HG03571 (cell line): ENCODE data around the gene COPG2.
A peak's percentile ranks its signal among the peaks of the same experiment; 100 is the strongest.
"Not testable (repeated sequence)": the region's sequence is repeated elsewhere in the genome, so short reads cannot be mapped to it uniquely, and the experiment has no call there.

Source experiments
- ATAC-seq: cut with Tn5 transposase; IDR thresholded peaks from one replicate; pipeline ENCODE4 v1.9.1; 2021; ENCODE audit not compliant: unreplicated experiment

Gene COPG2

DNA sequence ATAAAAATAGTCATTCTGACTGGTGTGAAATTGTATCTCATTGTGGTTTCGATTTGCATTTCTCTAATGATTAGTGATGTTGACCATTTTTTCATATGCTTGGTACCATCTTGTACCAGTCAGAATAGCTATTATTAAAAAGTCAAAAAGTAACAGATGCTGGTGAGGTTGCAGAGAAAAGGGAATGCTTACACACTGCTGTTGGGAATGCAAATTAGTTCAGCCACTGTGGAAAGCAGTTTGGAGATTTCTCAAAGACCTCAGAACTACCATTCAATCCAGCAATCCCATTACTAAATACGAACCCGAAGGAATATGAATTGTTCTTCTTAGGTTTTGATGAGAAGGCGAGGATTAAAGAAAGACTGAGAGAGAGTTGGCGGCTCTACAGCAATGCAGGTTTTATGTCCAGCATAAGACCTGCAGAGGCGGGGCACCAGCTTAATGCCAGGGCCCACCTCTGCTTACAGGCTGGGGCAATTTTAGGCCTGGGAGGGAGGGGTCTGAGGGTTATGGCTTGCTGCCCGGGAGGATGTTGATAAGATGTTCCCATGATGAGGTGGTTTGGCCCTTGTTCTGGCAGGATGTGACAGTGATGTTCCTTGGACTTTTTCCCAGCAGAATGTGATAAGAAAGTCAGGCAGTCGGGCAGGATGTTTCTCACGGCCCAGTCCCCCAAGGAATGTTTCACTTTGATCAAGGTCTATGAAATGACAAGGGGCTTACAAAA, 102.2 kb downstream of the COPG2 start:
- no peak for ATAC-seq

DNA sequence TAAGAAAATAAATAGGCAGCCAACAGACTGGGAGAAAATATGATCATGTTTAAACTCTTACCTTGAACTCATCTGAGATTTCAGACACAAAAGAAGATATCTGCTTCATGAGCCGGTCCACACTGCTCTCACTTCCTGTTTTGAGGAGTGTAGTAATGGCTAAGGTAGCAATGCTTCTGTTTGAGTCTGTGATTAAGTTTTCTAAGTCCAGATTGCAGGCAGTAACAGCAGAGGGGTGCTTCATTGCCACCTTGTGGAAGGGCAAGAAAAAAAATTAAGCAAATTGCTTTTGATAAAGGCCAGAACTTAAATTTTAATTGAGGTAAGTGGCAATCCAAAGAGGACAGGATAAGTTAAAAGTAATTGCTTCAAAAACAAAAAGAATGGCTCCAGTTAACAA, 107.6 kb downstream of the COPG2 start:
- peak; percentile 71 for ATAC-seq

DNA sequence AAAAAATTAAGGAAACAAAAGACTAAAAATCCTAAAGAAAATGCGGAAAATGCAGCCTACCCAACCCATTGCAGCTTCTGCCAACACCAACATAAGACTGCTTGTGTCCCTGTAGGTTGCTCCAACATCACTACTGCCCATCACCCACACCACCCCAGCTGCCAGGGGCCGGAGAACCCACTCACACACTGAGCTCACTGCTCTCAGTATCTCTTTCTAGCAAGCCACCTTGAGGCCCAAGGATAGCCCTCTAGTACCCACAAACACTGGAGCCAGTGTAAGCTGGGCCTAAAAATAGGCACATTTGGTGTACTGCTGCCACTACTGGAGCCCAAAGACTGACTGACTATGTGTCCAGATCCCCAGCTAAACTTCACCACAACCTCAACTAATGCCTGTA, 109.4 kb downstream of the COPG2 start:
- no peak for ATAC-seq

DNA sequence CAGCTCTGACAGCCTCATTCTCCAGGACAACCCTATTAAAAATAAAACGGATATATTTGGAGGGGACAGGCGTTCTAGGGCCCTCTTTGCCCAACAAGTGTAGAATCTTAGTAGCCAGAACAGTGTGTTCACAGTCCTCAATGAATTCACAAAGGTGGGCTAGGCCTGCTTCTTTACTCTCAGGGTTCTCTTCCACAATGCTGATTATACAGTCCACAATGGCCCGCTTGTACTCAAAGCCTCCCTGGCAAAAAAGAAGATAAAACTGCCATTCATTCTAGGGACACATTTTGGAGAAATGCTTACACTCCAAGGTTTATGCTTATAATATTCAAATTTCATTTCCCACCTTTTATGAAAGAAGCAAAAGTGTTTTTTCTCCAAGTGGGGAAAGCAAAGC, 114.1 kb downstream of the COPG2 start:
- ATAC-seq: no peak

DNA sequence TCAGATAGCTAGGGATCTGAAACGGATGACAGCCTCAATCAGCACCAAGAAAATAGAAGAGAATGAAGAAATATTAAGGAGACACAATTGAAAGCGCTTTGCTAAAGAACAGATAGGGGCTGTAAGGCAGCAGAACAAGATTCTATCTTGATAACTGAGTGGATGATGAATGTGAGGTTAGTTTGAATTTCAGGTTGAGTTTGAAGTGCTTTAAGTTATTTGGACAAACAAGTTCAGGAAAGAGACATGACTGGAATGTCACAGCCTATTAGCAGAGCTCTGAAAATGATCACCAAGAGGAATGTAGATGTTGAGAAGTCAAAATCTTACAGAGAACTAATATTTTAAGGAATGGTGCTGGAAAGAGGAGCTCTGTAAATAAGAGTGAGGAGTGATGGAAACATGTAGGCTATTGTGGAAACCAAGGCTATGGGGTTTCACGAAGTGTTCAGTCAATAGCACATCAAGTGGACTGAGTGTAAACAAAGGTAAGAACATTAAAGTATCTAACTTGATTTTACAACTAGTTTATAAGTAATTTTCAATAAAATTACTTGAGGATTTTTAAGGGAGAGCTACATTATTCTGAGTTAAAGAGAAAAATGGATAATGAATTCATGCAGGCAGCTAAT, 115.0 kb downstream of the COPG2 start:
- ATAC-seq: no peak

GRCh38 chr7:130544356-130544755, 124.2 kb downstream of the COPG2 start:
- ATAC-seq: no peak

DNA sequence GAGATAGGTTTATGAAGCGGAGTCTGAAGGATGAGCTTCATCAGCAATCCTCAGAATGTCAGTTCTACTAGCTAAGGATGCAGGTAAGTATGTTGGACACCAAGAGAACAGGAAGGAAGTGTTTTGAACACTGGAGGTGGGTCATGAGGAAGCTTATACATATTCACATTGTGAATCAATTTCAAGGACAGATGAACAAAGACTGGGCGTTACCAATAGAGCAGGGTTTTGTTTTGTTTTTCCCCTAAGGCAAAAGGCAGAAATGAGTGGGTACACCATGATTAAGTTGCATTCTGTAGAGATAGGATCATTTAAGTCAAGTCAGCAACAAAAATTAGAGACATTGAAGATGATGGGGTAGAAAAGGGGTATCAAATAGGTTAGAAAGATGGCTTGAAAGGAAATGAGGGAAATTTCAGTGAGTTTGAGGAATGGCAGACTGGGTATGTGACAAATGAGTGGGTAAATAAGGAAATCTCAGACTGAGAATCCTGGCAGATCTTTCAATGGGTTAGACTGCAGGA, 125.0 kb downstream of the COPG2 start:
- no peak for ATAC-seq

DNA sequence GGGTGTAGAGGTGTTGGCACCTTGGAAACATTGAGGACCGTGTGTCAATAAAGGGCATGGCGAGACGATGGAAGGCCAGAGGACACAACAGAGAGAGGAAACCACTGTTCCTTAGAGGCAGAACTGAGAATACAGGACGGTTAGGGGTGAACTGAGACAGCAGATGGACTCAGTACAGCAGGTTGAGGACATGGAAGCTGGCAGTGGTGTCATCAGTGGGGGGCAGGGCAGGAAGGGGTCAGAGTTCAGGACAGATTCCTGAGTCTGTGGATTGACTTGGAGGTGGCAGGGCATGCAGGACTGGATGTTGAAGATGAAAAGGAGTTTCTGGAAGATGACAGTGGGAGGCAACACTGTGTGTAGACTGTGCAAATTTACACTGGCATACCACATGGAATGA, 126.3 kb downstream of the COPG2 start:
- not testable (repeated sequence) for ATAC-seq

DNA sequence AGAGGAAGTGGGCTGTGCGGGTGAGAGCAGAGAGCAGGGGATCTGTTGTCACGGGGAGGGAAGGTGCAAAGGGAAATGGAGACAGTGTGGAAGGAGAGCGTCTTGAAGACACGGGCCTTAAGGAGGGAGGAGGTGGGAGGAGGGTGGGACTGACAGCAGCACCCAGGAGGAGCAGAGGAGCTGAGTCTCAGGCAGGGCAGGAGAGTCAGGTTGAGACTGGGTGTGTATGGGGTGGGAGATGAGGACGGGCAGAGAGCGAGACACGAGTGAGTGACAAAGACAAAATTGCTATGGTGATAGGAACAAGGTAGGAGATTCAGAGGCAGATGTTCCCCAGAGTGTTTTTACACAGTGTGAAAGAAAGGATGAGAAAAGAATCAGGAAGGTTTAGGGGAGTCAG, 127.3 kb downstream of the COPG2 start:
- ATAC-seq: not testable (repeated sequence)

- ATAC-seq: not testable (repeated sequence)
Measured at GRCh38 chr7:130537894-130538293, 130.7 kb downstream of the COPG2 start.

DNA sequence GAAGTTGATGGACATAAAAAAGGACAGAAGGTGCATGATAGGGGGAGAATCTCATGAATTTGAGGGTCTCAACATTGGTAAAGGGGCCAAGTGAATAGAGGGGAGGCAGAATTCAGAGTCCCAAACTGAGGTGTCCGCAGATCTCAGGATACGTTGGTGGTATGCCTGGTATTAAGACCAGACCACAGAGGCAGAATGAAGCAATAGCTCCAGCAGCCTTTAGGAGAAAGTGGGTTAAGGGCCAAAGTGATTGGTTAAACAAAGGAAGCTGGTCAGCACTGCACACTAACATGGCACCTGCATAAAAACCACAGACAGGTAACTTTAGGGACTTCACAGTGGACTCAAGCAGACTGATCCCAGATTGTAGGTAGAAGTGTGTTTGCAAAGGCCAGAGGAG, 139.1 kb downstream of the COPG2 start:
- ATAC-seq: no peak

GRCh38 chr7:130527752-130528355, 140.7 kb downstream of the COPG2 start:
- ATAC-seq: not testable (repeated sequence)

GRCh38 chr7:130524628-130525027, 143.9 kb downstream of the COPG2 start:
- no peak for ATAC-seq

DNA sequence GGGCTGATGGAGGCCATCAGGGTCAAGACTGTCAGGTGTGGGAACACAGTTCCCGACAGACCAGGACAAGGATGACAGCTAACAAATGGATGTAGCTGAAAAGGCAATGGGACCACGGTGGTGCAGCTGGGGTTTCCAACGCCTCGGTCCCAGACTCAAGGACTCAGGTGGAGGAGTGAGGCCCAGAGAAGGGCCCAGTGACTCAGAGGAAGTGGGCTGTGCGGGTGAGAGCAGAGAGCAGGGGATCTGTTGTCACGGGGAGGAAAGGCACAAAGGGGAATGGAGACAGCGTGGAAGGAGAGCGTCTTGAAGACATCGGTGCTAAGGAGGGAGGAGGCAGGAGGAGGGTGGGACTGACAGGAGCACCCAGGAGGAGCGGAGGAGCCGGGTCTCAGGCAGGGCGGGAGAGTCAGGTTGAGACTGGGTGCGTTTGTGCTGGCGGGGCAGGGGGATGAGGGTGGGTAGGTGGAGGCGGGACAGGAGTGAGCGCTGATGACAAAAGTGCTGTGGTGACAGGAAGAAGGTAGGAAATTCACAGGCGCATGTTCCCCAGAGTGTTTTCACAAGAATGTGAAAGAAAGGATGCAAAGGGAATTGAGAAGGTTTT, 144.9 kb downstream of the COPG2 start:
- not testable (repeated sequence) for ATAC-seq

GRCh38 chr7:130521258-130521951, 147.1 kb downstream of the COPG2 start:
- no peak for ATAC-seq

GRCh38 chr7:130515315-130516040, 153.1 kb downstream of the COPG2 start:
- no peak for ATAC-seq

DNA sequence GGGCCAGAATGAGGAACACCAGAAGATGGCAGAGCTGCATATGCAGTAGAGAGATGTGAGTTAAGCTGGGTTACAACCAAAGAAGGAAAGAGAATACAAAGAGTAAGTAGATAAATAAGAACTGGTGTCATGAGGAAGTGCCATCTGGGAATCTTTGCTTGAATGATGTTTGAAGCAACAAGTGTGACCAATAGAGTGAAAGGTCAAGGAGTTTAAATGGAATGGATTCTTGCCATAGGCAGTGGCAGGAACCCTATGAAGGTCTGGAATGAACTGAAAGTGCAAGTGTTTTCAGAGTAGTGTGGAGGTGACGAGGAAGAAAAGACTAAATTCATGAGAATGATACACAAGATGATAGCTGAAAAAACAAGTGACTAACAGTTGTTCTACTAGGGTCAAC, 155.1 kb downstream of the COPG2 start:
- ATAC-seq: no peak

- ATAC-seq: not testable (repeated sequence)
Measured at GRCh38 chr7:130512038-130512437, 156.5 kb downstream of the COPG2 start.

DNA sequence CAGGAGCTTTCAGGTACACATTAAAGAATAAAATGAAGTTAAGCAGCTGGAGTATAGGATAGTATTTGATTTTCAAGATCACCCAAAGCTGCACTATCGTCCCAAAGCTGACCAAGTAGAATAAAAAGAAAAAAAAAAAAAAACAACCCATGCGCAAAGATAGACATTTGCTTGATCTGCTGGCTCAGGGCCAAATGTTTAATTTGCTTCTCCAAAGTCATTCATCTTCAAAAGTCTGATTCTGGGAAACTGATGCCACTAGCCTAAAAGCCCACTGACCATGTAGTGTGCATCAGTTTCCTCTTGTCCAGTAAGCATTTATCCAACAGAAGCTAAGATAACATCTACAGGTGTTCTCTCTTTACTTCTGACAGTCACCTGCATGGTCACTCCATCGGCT, 162.2 kb downstream of the COPG2 start:
- no peak for ATAC-seq

- no peak for ATAC-seq
Measured at GRCh38 chr7:130505753-130506152, 162.8 kb downstream of the COPG2 start.
